HG02938 (cell line): ENCODE data around the gene IMP3.
A peak's percentile ranks its signal among the peaks of the same experiment; 100 is the strongest.
"Not testable (repeated sequence)": the region's sequence is repeated elsewhere in the genome, so short reads cannot be mapped to it uniquely, and the experiment has no call there.

Experiments used
- ATAC-seq: cut with Tn5 transposase; IDR thresholded peaks from one replicate; pipeline ENCODE4 v1.9.1; 2021; ENCODE audit warnings: mild to moderate bottlenecking, moderate library complexity; ENCODE audit not compliant: unreplicated experiment

The IMP3 gene

GRCh38 chr15:75651810-75652543 is 12.0 kb upstream of the IMP3 start:
- no peak for ATAC-seq

- ATAC-seq: no peak
Measured at GRCh38 chr15:75650908-75651809, 11.1 kb upstream of the IMP3 start.

- ATAC-seq: no peak
Measured at GRCh38 chr15:75649848-75650247, 9.8 kb upstream of the IMP3 start.

GRCh38 chr15:75649045-75649761 is 9.2 kb upstream of the IMP3 start:
- ATAC-seq: no peak

- no peak for ATAC-seq
Measured at GRCh38 chr15:75648156-75649000, 8.4 kb upstream of the IMP3 start.

- ATAC-seq: no peak
Measured at GRCh38 chr15:75647370-75648155, 7.5 kb upstream of the IMP3 start, which contains the start of gene SNX33. SNX33 (plus strand) TSS chr15:75647912; CDS start chr15:75649103, 1,191 bp downstream.

- ATAC-seq: no peak
Measured at GRCh38 chr15:75646944-75647364, 6.9 kb upstream of the IMP3 start.

- no peak for ATAC-seq
Measured at GRCh38 chr15:75646112-75646943, 6.3 kb upstream of the IMP3 start.

- ATAC-seq: no peak
Measured at GRCh38 chr15:75644376-75644775, 4.4 kb upstream of the IMP3 start.

- ATAC-seq: no peak
Measured at GRCh38 chr15:75641603-75642002, 1.6 kb upstream of the IMP3 start.

GRCh38 chr15:75641179-75641503 is 1.1 kb upstream of the IMP3 start:
- ATAC-seq: no peak

GRCh38 chr15:75640483-75641178 is 607 bp upstream of the IMP3 start:
- peak; percentile 26 for ATAC-seq

GRCh38 chr15:75639191-75639708 is 774 bp downstream of the IMP3 start:
- no peak for ATAC-seq

- no peak for ATAC-seq
Measured at GRCh38 chr15:75637245-75638009, 2.6 kb downstream of the IMP3 start.

- no peak for ATAC-seq
Measured at GRCh38 chr15:75636026-75636425, 4.0 kb downstream of the IMP3 start.

- not testable (repeated sequence) for ATAC-seq
Measured at GRCh38 chr15:75633922-75634321, 6.1 kb downstream of the IMP3 start.

- ATAC-seq: no peak
Measured at GRCh38 chr15:75631935-75632334, 8.1 kb downstream of the IMP3 start.
